HEK293 (cell line): ENCODE data around the gene PARP1.

ENCODE experiments used
- CTCF ChIA-PET: fragments of 350-600 bp; formaldehyde crosslinking; extraction: SDS; loops from one replicate; lab custom pipeline; 2021; ENCODE audit warnings: antibody characterized with exemption; lab: Yijun Ruan, JAX
- POLR2A ChIA-PET: fragments of 300-600 bp; formaldehyde crosslinking; extraction: SDS; loops from one replicate; lab custom pipeline; 2020; ENCODE audit warnings: antibody characterized with exemption, inconsistent platforms; lab: Yijun Ruan, JAX
- H3K27ac ChIP-seq: fragments of 200-500 bp; sonication (Bioruptor generic); 2 replicates; pipeline ENCODE4 v1.5.1; 2014; ENCODE audit warnings: low read depth, low read length, control low read depth, inconsistent platforms; ENCODE audit errors: extremely low read depth
- H3K36me3 ChIP-seq, 2 experiments: fragments of 200-500 bp in 1 of 2; sonication (Bioruptor generic) in 1 of 2; 1 replicate in 1 of 2; 2 replicates in 1 of 2; pipeline ENCODE4 v1.5.1; 2014 to 2017; ENCODE audit warnings: inconsistent platforms in 2 of 2, low read length in 2 of 2; ENCODE audit not compliant: control insufficient read depth in 2 of 2, insufficient read depth in 1 of 2
- H3K4me1 ChIP-seq: fragments of 200-500 bp; sonication (Bioruptor generic); 2 replicates; pipeline ENCODE4 v1.5.1; 2014; ENCODE audit warnings: mild to moderate bottlenecking, low read length, inconsistent platforms; ENCODE audit not compliant: control insufficient read depth, insufficient read depth
- H3K4me3 ChIP-seq: 2 replicates; pipeline ENCODE4 v1.5.1; 2011; ENCODE audit warnings: low read depth, mild to moderate bottlenecking, control low read depth, low read length, moderate library complexity
- H3K9me3 ChIP-seq: fragments of 200-500 bp; sonication (Bioruptor generic); 2 replicates; pipeline ENCODE4 v1.5.1; 2014; ENCODE audit warnings: low read depth, low read length, inconsistent platforms; ENCODE audit not compliant: control insufficient read depth, insufficient read depth
- EGR2 ChIP-seq: fragments of 450-650 bp; formaldehyde crosslinking; IDR thresholded peaks from 2 replicates; pipeline ENCODE4 v1.5.1; 2016; ENCODE audit warnings: low read depth, missing biosample characterization, missing genetic modification characterization
- PRDM2 ChIP-seq: fragments of 450-650 bp; formaldehyde crosslinking; IDR thresholded peaks from 2 replicates; pipeline ENCODE4 v1.5.1; 2016; ENCODE audit warnings: missing biosample characterization, missing genetic modification characterization, borderline replicate concordance
- SCRT1 ChIP-seq: fragments of 450-650 bp; formaldehyde crosslinking; IDR thresholded peaks from 2 replicates; pipeline ENCODE4 v1.5.1; 2016; ENCODE audit warnings: missing biosample characterization, missing genetic modification characterization, borderline replicate concordance
- SCRT2 ChIP-seq: fragments of 450-650 bp; formaldehyde crosslinking; IDR thresholded peaks from 2 replicates; pipeline ENCODE4 v1.5.1; 2016; ENCODE audit warnings: missing biosample characterization, missing genetic modification characterization
- ZNF155 ChIP-seq: fragments of 450-650 bp; formaldehyde crosslinking; IDR thresholded peaks from 2 replicates; pipeline ENCODE4 v1.5.1; 2016; ENCODE audit warnings: missing biosample characterization, missing genetic modification characterization
- ZNF354C ChIP-seq: fragments of 450-650 bp; formaldehyde crosslinking; IDR thresholded peaks from 2 replicates; pipeline ENCODE4 v1.5.1; 2016; ENCODE audit warnings: missing biosample characterization, missing genetic modification characterization, low read depth, borderline replicate concordance
- ZNF416 ChIP-seq: fragments of 450-650 bp; formaldehyde crosslinking; IDR thresholded peaks from 2 replicates; pipeline ENCODE4 v1.5.1; 2016; ENCODE audit warnings: missing biosample characterization, missing genetic modification characterization
- ZNF501 ChIP-seq: fragments of 450-650 bp; formaldehyde crosslinking; IDR thresholded peaks from 2 replicates; pipeline ENCODE4 v1.5.1; 2016; ENCODE audit warnings: missing biosample characterization, missing genetic modification characterization
- ZNF530 ChIP-seq: fragments of 450-650 bp; formaldehyde crosslinking; IDR thresholded peaks from 2 replicates; pipeline ENCODE4 v1.5.1; 2016; ENCODE audit warnings: low read depth, missing biosample characterization, missing genetic modification characterization
- ZNF571 ChIP-seq: fragments of 450-650 bp; formaldehyde crosslinking; IDR thresholded peaks from 2 replicates; pipeline ENCODE4 v1.5.0; 2017; ENCODE audit warnings: missing biosample characterization, missing genetic modification characterization
- ZNF600 ChIP-seq: fragments of 450-650 bp; formaldehyde crosslinking; IDR thresholded peaks from 2 replicates; pipeline ENCODE4 v1.5.1; 2016; ENCODE audit warnings: missing biosample characterization, missing genetic modification characterization
- ZNF660 ChIP-seq: fragments of 450-650 bp; IDR thresholded peaks from 2 replicates; pipeline ENCODE4 v1.5.1; 2018; ENCODE audit warnings: missing biosample characterization, mild to moderate bottlenecking, missing genetic modification characterization

PARP1 gene

GRCh38 chr1:226360106-226360746 is 47.7 kb downstream of the PARP1 start (continued):
- TF ChIP-seq ZNF501 (tag by site-specific recombination): no peak
- TF ChIP-seq ZNF155: no peak
- no peak for TF ChIP-seq EGR2 (tag by site-specific recombination)

GRCh38 chr1:226357416-226357815 is 50.5 kb downstream of the PARP1 start:
- Histone ChIP-seq H3K36me3 (peaks cover 28 to 73% of the 10 kb centered on the region in 2 experiments), H3K4me1 (no peaks in the 10 kb centered on the region), H3K9me3 (no peaks in the 10 kb centered on the region), H3K27ac (no peak overlapping the region), H3K4me3 (no peak overlapping the region)
- ChIA-PET CTCF (no interaction called here), POLR2A (no interaction called here)
- TF ChIP-seq SCRT1 (tag by site-specific recombination) (peak; percentile 70), ZNF660 (tag by site-specific recombination) (no peak), ZNF354C (tag by site-specific recombination) (no peak), SCRT2 (tag by site-specific recombination) (peak; percentile 83), ZNF530 (tag by site-specific recombination) (no peak), ZNF571 (tag by site-specific recombination) (0 out of 2 replicates have a peak, but pooled peaks have one; percentile 8), ZNF416 (tag by site-specific recombination) (no peak)
- TF ChIP-seq, all 188 proteins: peak for 3

- POLR2A ChIA-PET: no interaction called here
Observed at GRCh38 chr1:226355669-226356551, 52.0 kb downstream of the PARP1 start.

More at GRCh38 chr1:226355669-226356551, 52.0 kb downstream of the PARP1 start:
- H3K27ac ChIP-seq: no peak overlapping the region
- no peaks in the 10 kb centered on the region for H3K9me3 ChIP-seq
- no peaks in the 10 kb centered on the region for H3K4me1 ChIP-seq
- peaks cover 18 to 57% of the 10 kb centered on the region in 2 experiments for H3K36me3 ChIP-seq
- TF ChIP-seq PRDM2 (no peak), ZNF600 (tag by site-specific recombination) (peak; percentile 71)
- no peak overlapping the region for H3K4me3 ChIP-seq
- CTCF ChIA-PET: interaction anchor here (1.2 kb wide), 1 partner anchor 24 kb away, joined by 3 read pairs; no protein-coding TSS in a partner anchor
